Neural cell (in vitro differentiated cells): ENCODE measurements around the gene C2CD2. TPM values are rescaled to one million over a fixed set of nuclear protein-coding genes. Genes with fewer than 3 reads are reported as not detected.

ENCODE experiments used
- H2AFZ ChIP-seq: fragments of 200-600, 300-800 bp; sonication (generic), shearing (Covaris generic); 2 replicates; pipeline ENCODE4 v1.6.0; 2014; ENCODE audit warnings: low read depth, mild to moderate bottlenecking, antibody characterized with exemption, low read length, moderate library complexity
- H3F3A ChIP-seq: fragments of 200-600 bp; shearing (Covaris generic); 2 replicates; pipeline ENCODE4 v1.6.1; 2016; ENCODE audit warnings: mild to moderate bottlenecking, moderate library complexity, mixed read lengths, antibody characterized with exemption, low read length; ENCODE audit not compliant: insufficient read depth, poor library complexity, severe bottlenecking
- H3K27ac ChIP-seq: fragments of 200-600, 300-800 bp; sonication (generic), shearing (Covaris generic); 2 replicates; pipeline ENCODE4 v1.5.1; 2014; ENCODE audit warnings: mild to moderate bottlenecking, low read length, moderate library complexity
- H3K27me3 ChIP-seq: fragments of 300-800, 200-600 bp; sonication (generic), shearing (Covaris generic); 2 replicates; pipeline ENCODE4 v1.6.0; 2014; ENCODE audit warnings: mild to moderate bottlenecking, low read depth, low read length, moderate library complexity; ENCODE audit not compliant: insufficient read depth
- H3K36me3 ChIP-seq: fragments of 300-800, 200-600 bp; sonication (generic), shearing (Covaris generic); 2 replicates; pipeline ENCODE4 v1.5.1; 2014; ENCODE audit warnings: mild to moderate bottlenecking, antibody characterized with exemption, low read length, moderate library complexity; ENCODE audit not compliant: insufficient read depth
- H3K4me2 ChIP-seq: fragments of 300-800, 200-600 bp; sonication (generic), shearing (Covaris generic); 2 replicates; pipeline ENCODE4 v1.6.0; 2014; ENCODE audit warnings: mild to moderate bottlenecking, low read length
- H3K4me3 ChIP-seq: fragments of 300-800, 200-600 bp; sonication (generic), shearing (Covaris generic); 2 replicates; pipeline ENCODE4 v1.5.1; 2014; ENCODE audit warnings: mild to moderate bottlenecking, low read length, moderate library complexity
- H3K79me2 ChIP-seq: fragments of 200-600 bp; shearing (Covaris generic); replicated peaks from 2 replicates; pipeline ENCODE4 v1.6.0; 2014; ENCODE audit warnings: mild to moderate bottlenecking, low read length, moderate library complexity; ENCODE audit not compliant: insufficient read depth
- H3K9ac ChIP-seq: fragments of 300-800, 200-600 bp; sonication (generic), shearing (Covaris generic); 2 replicates; pipeline ENCODE4 v1.6.1; 2016; ENCODE audit warnings: mild to moderate bottlenecking, low read length, mixed read lengths
- H3K9me2 ChIP-seq: fragments of 200-600 bp; shearing (Covaris generic); 2 replicates; pipeline ENCODE4 v1.6.1; 2016; ENCODE audit warnings: mild to moderate bottlenecking, low read length, mixed read lengths; ENCODE audit not compliant: insufficient read depth
- H3K9me3 ChIP-seq: fragments of 200-600, 300-800 bp; sonication (generic), shearing (Covaris generic); 2 replicates; pipeline ENCODE4 v1.6.1; 2016; ENCODE audit warnings: mild to moderate bottlenecking, mixed run types, low read length, moderate library complexity, mixed read lengths
- H4K20me1 ChIP-seq: fragments of 200-600 bp; shearing (Covaris generic); 2 replicates; pipeline ENCODE4 v1.6.1; 2016; ENCODE audit warnings: mild to moderate bottlenecking, mixed run types; ENCODE audit not compliant: insufficient read depth
- CTCF ChIP-seq: fragments of 450-650 bp; IDR thresholded peaks from 2 replicates; pipeline ENCODE4 v1.5.1; 2014; ENCODE audit warnings: antibody characterized with exemption, mild to moderate bottlenecking, moderate library complexity; ENCODE audit not compliant: poor library complexity, severe bottlenecking
- EP300 ChIP-seq: fragments of 450-650 bp; conservative IDR thresholded peaks from 2 replicates; pipeline ENCODE4 v1.6.1; 2014; ENCODE audit warnings: antibody characterized with exemption, mild to moderate bottlenecking, moderate library complexity; ENCODE audit not compliant: poor library complexity, severe bottlenecking
- EZH2 ChIP-seq: fragments of 200-600, 300-800 bp; shearing (Covaris generic), sonication (generic); IDR thresholded peaks from 2 replicates; pipeline ENCODE4 v1.6.1; 2014; ENCODE audit warnings: antibody characterized with exemption, low read length, borderline replicate concordance, mild to moderate bottlenecking; ENCODE audit not compliant: insufficient read depth, poor library complexity, severe bottlenecking
- MXI1 ChIP-seq: fragments of 450-650 bp; conservative IDR thresholded peaks from 2 replicates; pipeline ENCODE4 v1.6.1; 2014; ENCODE audit warnings: antibody characterized with exemption, mild to moderate bottlenecking; ENCODE audit not compliant: poor library complexity, severe bottlenecking
- POLR2AphosphoS5 ChIP-seq: IDR thresholded peaks from 2 replicates; pipeline ENCODE4 v1.6.1; 2012
- RAD21 ChIP-seq: fragments of 450-650 bp; conservative IDR thresholded peaks from 2 replicates; pipeline ENCODE4 v1.6.1; 2014; ENCODE audit warnings: antibody characterized with exemption, mild to moderate bottlenecking, moderate library complexity
- SMC3 ChIP-seq: fragments of 450-650 bp; conservative IDR thresholded peaks from 2 replicates; pipeline ENCODE4 v1.6.1; 2014; ENCODE audit warnings: antibody characterized with exemption, mild to moderate bottlenecking, moderate library complexity; ENCODE audit not compliant: poor library complexity
- TAF1 ChIP-seq: IDR thresholded peaks from 2 replicates; pipeline ENCODE4 v1.6.1; 2012; ENCODE audit warnings: low read depth
- polyA plus RNA-seq: library from polyadenylated mRNA; depleted of rRNA; stranded (reverse); fragments of >200 nt; gene quantifications from 2 replicates; pipeline ENCODE4 v1.2.3, GENCODE V29; 2014
- TF ChIP-seq, protein P1 (sequence below): IDR thresholded peaks from 2 replicates; pipeline ENCODE4 v1.6.1; 2012; ENCODE audit warnings: borderline replicate concordance

C2CD2 gene
- polyA plus RNA-seq, 1 donor from 2014 or later: 0.88 TPM

- Histone ChIP-seq H3K4me3 (no peak overlapping the region), H3F3A (no peaks in the 10 kb centered on the region), H3K27me3 (no peaks in the 10 kb centered on the region), H3K4me2 (no peak overlapping the region), H3K27ac (no peak overlapping the region), H3K9ac (no peak overlapping the region), H3K79me2 (no peaks in the 10 kb centered on the region), H3K36me3 (no peaks in the 10 kb centered on the region), H4K20me1 (no peaks in the 10 kb centered on the region), H2AFZ (no peak overlapping the region), H3K9me2 (no peaks in the 10 kb centered on the region), H3K9me3 (no peaks in the 10 kb centered on the region)
- TF ChIP-seq POLR2AphosphoS5 (no peak), EZH2 (no peak), CTCF (no peak), EP300 (no peak), RAD21 (no peak), TAF1 (no peak), SMC3 (no peak), MXI1 (no peak)
- TF ChIP-seq, protein P1, sequence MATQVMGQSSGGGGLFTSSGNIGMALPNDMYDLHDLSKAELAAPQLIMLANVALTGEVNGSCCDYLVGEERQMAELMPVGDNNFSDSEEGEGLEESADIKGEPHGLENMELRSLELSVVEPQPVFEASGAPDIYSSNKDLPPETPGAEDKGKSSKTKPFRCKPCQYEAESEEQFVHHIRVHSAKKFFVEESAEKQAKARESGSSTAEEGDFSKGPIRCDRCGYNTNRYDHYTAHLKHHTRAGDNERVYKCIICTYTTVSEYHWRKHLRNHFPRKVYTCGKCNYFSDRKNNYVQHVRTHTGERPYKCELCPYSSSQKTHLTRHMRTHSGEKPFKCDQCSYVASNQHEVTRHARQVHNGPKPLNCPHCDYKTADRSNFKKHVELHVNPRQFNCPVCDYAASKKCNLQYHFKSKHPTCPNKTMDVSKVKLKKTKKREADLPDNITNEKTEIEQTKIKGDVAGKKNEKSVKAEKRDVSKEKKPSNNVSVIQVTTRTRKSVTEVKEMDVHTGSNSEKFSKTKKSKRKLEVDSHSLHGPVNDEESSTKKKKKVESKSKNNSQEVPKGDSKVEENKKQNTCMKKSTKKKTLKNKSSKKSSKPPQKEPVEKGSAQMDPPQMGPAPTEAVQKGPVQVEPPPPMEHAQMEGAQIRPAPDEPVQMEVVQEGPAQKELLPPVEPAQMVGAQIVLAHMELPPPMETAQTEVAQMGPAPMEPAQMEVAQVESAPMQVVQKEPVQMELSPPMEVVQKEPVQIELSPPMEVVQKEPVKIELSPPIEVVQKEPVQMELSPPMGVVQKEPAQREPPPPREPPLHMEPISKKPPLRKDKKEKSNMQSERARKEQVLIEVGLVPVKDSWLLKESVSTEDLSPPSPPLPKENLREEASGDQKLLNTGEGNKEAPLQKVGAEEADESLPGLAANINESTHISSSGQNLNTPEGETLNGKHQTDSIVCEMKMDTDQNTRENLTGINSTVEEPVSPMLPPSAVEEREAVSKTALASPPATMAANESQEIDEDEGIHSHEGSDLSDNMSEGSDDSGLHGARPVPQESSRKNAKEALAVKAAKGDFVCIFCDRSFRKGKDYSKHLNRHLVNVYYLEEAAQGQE: no peak
Observed at GRCh38 chr21:41848958-41849580, 104.7 kb downstream of the C2CD2 start.

- no peaks in the 10 kb centered on the region for H3F3A ChIP-seq
- H4K20me1 ChIP-seq: no peaks in the 10 kb centered on the region
- no peaks in the 10 kb centered on the region for H3K9me2 ChIP-seq
- H2AFZ ChIP-seq: no peak overlapping the region
- H3K27ac ChIP-seq: no peak overlapping the region
- no peak overlapping the region for H3K4me3 ChIP-seq
- H3K79me2 ChIP-seq: no peaks in the 10 kb centered on the region
- no peak overlapping the region for H3K9ac ChIP-seq
- no peaks in the 10 kb centered on the region for H3K9me3 ChIP-seq
- H3K36me3 ChIP-seq: no peaks in the 10 kb centered on the region
- no peak overlapping the region for H3K4me2 ChIP-seq
- H3K27me3 ChIP-seq: no peaks in the 10 kb centered on the region
- no peak for TF ChIP-seq SMC3
Observed at GRCh38 chr21:41848533-41848932, 105.3 kb downstream of the C2CD2 start.
